Right kidney (tissue), 1 donor: ENCODE measurements around the gene RIIAD1.
"Not testable (repeated sequence)": the region's sequence is repeated elsewhere in the genome, so short reads cannot be mapped to it uniquely, and the experiment has no call there.

Experiments
- DNase-seq: peaks from one replicate; pipeline ENCODE4 v3.0.0-alpha.2; 2016

RIIAD1 gene

GRCh38 chr1:151711044-151711800 is 10.1 kb upstream of the RIIAD1 start:
- no peak for DNase-seq

- no peak for DNase-seq
Observed at GRCh38 chr1:151711951-151712350, 9.4 kb upstream of the RIIAD1 start.

GRCh38 chr1:151713044-151713443 is 8.3 kb upstream of the RIIAD1 start:
- DNase-seq: no peak

GRCh38 chr1:151713874-151714273 is 7.4 kb upstream of the RIIAD1 start:
- no peak for DNase-seq

GRCh38 chr1:151714820-151715725 is 6.2 kb upstream of the RIIAD1 start:
- no peak for DNase-seq

GRCh38 chr1:151715726-151716404 is 5.5 kb upstream of the RIIAD1 start:
- DNase-seq: no peak

- no peak for DNase-seq
Observed at GRCh38 chr1:151716405-151716762, 4.9 kb upstream of the RIIAD1 start.

GRCh38 chr1:151716771-151717631 is 4.3 kb upstream of the RIIAD1 start, which contains the start of gene CELF3:
CELF3 (minus strand) TSS chr1:151716803; CDS start chr1:151716020, 783 bp downstream.
- peak; percentile 57 for DNase-seq

GRCh38 chr1:151718011-151718431 is 3.3 kb upstream of the RIIAD1 start:
- no peak for DNase-seq

GRCh38 chr1:151718666-151719065 is 2.7 kb upstream of the RIIAD1 start:
- no peak for DNase-seq

GRCh38 chr1:151720125-151720524 is 1.2 kb upstream of the RIIAD1 start:
- no peak for DNase-seq

- no peak for DNase-seq
Observed at GRCh38 chr1:151720554-151720953, 768 bp upstream of the RIIAD1 start.

- no peak for DNase-seq
Observed at GRCh38 chr1:151721788-151722510, 627 bp downstream of the RIIAD1 start.

- no peak for DNase-seq
Observed at GRCh38 chr1:151723726-151724370, 2.5 kb downstream of the RIIAD1 start.

- no peak for DNase-seq
Observed at GRCh38 chr1:151728151-151729054, 7.1 kb downstream of the RIIAD1 start.

GRCh38 chr1:151729157-151729965 is 8.0 kb downstream of the RIIAD1 start:
- DNase-seq: no peak

GRCh38 chr1:151729966-151730291 is 8.6 kb downstream of the RIIAD1 start:
- DNase-seq: no peak

GRCh38 chr1:151733126-151733525 is 11.8 kb downstream of the RIIAD1 start:
- DNase-seq: no peak

GRCh38 chr1:151733995-151734394 is 12.7 kb downstream of the RIIAD1 start:
- not testable (repeated sequence) for DNase-seq
